Smooth muscle cell of the brain vasculature (primary cell): Measurements from ENCODE around the gene CGB8.
"Not testable (repeated sequence)": the region's sequence is repeated elsewhere in the genome, so short reads cannot be mapped to it uniquely, and the experiment has no call there.

ENCODE experiments used
- DNase-seq: peaks from one replicate; pipeline ENCODE4 v3.0.0-alpha.2; 2012; ENCODE audit warnings: low read depth, low spot score

The CGB8 gene

GRCh38 chr19:49064768-49065611 lies 16.1 kb upstream of the CGB8 start, which contains the start of gene NTF4:
NTF4 (minus strand) TSS chr19:49064818; CDS start chr19:49061997, 2,821 bp downstream.
- no peak for DNase-seq

- no peak for DNase-seq
Observed at GRCh38 chr19:49064029-49064629, 15.2 kb upstream of the CGB8 start.

- DNase-seq, result no peak
Observed at GRCh38 chr19:49061445-49061844, 12.5 kb upstream of the CGB8 start.

- no peak for DNase-seq
Observed at GRCh38 chr19:49061000-49061399, 12.1 kb upstream of the CGB8 start.

GRCh38 chr19:49059053-49059452 lies 10.1 kb upstream of the CGB8 start:
- no peak for DNase-seq

- DNase-seq, result no peak
Observed at GRCh38 chr19:49058562-49058961, 9.7 kb upstream of the CGB8 start.

- DNase-seq, result no peak
Observed at GRCh38 chr19:49057636-49058234, 8.8 kb upstream of the CGB8 start, which contains the start of gene CGB7. CGB7 (minus strand) TSS chr19:49057749; CDS start chr19:49055375, 2,374 bp downstream.

GRCh38 chr19:49056902-49057596 lies 8.1 kb upstream of the CGB8 start:
- not testable (repeated sequence) for DNase-seq

- DNase-seq, result no peak
Observed at GRCh38 chr19:49056101-49056901, 7.4 kb upstream of the CGB8 start.

GRCh38 chr19:49050376-49051033 lies 1.6 kb upstream of the CGB8 start:
- not testable (repeated sequence) for DNase-seq

- DNase-seq, result not testable (repeated sequence)
Observed at GRCh38 chr19:49049834-49050233, 923 bp upstream of the CGB8 start.

GRCh38 chr19:49043548-49043947 lies 5.4 kb downstream of the CGB8 start, which contains the start of gene CGB5:
CGB5 (plus strand) TSS chr19:49043848; CDS start chr19:49044210, 362 bp downstream.
- DNase-seq, result not testable (repeated sequence)

GRCh38 chr19:49042666-49043065 lies 6.2 kb downstream of the CGB8 start:
- not testable (repeated sequence) for DNase-seq

- DNase-seq, result no peak
Observed at GRCh38 chr19:49042177-49042576, 6.7 kb downstream of the CGB8 start.

GRCh38 chr19:49039736-49040135 lies 9.2 kb downstream of the CGB8 start:
- DNase-seq, result not testable (repeated sequence)

- not testable (repeated sequence) for DNase-seq
Observed at GRCh38 chr19:49038557-49039276, 10.2 kb downstream of the CGB8 start.

GRCh38 chr19:49038111-49038510 lies 10.8 kb downstream of the CGB8 start:
- not testable (repeated sequence) for DNase-seq

- not testable (repeated sequence) for DNase-seq
Observed at GRCh38 chr19:49036815-49037214, 12.1 kb downstream of the CGB8 start, which contains the start of gene CGB1. CGB1 (minus strand) TSS chr19:49036895; CDS start chr19:49036711, 184 bp downstream.

- not testable (repeated sequence) for DNase-seq
Observed at GRCh38 chr19:49031642-49032301, 17.1 kb downstream of the CGB8 start, which contains the start of gene CGB2. CGB2 (plus strand) TSS chr19:49031890; CDS start chr19:49032096, 206 bp downstream.
